ENCODE results near the gene CTTN.
A peak's percentile ranks its signal among the peaks of the same experiment; 100 is the strongest.
"Not testable (repeated sequence)": the region's sequence is repeated elsewhere in the genome, so short reads cannot be mapped to it uniquely, and the experiment has no call there.

The CTTN gene

GRCh38 chr11:70454197-70454767 is 56.0 kb downstream of the CTTN start:
- DNase-seq (ENCODE audit: low read depth in 2 of 2) = no peak

- DNase-seq (ENCODE audit: low read depth in 2 of 2) = not testable (repeated sequence)
Measured at GRCh38 chr11:70454811-70455210, 56.5 kb downstream of the CTTN start.

DNA sequence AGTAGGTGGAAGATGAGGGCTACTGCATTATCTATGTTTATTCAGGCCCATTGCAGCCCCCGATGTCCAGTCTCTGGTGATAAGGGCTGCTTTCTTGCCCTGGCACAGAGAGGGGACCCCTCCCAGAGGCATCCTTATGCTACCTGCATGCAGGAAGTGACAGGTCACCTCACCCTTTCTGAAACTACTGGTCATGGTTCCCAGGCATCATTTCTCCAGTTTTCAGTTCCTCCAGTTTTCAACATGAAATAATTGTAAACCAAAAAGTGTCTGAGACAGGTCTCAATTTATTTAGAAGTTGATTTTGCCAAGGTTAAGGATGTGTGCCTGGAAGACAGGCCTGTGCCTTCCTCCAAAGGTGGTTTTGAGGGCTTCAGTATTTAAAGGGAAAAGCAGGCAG is 57.0 kb downstream of the CTTN start:
- DNase-seq (ENCODE audit: low read depth in 2 of 2) = no peak

- no peak for DNase-seq (ENCODE audit: low read depth in 2 of 2)
Measured at GRCh38 chr11:70456921-70457532, 58.7 kb downstream of the CTTN start.

- DNase-seq (ENCODE audit: low read depth in 2 of 2) = no peak
Measured at GRCh38 chr11:70458736-70459135, 60.4 kb downstream of the CTTN start.

DNA sequence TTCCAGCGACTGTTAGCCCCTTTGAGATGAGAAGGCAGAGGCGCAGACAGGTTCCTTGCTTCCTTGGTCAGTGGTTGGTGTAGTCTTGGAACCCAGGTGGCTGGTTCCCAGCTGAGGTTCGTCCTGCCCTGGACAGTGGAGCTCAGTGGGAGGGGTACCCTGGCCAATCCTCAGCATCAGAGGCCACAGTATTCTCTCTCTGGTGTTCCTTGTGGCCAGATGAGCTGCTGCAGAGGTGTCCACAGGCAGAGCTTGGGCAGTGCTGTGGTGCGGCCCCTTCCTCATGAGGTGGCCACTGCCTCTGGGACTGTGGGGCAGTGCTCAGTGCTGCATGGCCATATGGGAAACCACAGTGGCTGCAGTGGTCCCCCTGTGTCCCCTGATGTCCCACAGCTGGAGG is 61.8 kb downstream of the CTTN start:
- no peak for DNase-seq (ENCODE audit: low read depth in 2 of 2)

- no peak for DNase-seq (ENCODE audit: low read depth in 2 of 2)
Measured at GRCh38 chr11:70460964-70461363, 62.6 kb downstream of the CTTN start.

DNA sequence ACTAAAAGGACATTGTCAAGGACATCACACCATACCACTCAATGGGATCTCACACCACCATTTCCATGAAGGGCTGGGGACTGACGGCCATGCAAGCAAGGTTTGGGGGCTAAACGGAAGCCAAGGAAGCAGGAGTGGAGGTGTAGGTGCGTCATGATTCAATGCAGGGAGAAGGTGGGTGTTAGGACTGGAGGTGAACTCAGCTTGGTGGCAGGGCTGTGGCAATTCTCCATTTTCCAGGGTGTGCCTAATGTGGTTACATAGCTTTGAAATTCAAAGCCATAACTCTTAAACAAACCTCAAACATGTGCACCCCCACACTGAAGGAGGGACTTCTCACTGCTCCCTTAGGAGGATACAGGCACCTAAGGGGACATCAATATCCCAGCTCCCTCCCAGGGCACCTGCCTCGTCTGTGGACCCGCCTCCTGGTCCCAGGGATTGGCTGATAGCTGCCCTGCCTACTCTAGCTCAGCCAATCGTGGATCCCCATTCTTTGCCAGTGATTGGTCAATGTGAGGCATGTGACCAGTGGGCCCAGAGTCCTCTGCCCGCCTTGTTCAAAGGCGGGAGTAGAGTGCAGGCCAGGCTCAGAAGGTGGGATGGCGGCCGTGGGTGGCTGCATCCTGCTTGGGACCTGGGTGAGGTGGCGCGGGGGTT is 64.6 kb downstream of the CTTN start:
- no peak for DNase-seq (ENCODE audit: low read depth in 2 of 2)

DNA sequence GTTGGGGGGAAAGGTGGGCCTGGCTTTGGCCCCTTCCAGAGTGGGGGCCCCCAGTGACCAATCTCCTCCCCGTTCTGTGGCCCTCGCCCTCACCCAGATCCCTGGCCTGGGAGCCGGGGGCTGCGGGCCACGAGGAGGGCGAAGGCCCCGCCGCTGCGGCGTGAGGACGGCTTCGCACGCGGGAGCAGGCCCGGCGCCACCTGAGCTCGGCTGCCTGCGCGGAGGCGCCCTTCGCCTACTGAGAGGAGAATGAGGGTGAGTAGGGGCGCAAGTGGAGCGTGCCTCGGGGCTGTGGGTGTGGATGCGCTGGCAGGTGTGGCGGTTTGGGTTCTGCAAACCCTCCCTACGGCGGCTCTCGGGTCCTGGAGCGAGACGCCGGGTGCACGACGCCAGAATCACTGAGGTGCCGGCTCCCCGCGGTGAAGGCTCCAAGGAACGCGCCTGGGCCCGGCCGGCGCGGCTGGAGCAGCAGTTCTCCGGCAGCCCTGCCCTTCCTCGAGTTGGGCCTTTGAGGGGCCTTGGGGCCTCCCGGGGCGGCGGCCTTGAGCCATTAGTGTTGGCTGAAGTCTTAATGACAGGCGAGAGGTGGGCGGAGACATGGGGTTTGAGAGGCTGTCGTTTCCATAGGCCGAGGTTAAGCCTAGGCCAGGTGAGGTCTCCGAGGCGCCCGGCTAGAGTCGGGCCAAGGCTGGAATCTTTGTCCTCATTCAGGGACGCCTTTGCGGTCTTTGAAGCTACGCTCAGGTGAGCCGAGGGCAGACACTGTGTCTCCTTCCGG is 65.3 kb downstream of the CTTN start:
- DNase-seq (ENCODE audit: low read depth in 2 of 2) = no peak

DNA sequence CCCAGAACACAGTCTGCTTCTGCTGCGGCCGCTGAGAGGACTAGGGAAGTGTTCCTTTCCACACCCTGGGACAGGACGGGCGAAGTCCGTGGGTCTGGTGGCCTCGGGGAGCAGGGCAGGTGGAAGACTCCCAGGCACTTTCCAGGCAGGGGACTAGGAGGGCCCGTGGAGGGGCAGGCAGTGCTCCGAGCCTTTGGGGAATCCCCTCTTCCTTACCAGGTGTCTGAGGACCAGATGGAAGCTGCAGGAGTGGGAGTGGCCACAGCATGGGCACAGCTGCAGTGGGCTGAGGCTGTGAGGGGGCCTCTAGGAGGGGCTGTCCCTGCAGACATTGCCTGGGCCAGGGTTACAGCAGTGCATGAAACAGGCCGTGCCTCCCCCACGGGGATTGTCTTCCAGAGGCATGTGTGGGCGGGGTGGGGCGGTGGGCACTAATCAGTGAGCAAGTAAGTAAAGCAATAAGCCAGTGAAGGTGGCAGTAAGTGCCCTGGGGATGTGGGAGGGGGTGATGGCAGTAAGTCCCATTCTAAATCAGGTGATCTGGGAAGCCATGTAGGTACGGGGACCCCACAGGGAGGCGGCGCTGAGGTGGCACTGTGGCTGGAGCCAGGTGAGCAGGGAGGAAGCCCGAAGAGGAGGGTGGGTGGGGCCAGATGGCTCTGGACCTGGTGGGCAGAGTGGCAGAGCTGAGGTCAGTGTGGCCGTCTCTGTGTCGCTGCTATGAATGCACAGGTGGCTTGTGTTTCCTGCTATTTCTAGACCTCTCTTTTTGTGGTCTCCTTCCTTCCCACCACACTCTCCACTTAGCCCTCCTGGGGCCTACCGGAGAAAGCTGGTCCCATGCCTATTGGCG is 66.4 kb downstream of the CTTN start:
- no peak for DNase-seq (ENCODE audit: low read depth in 2 of 2)

- DNase-seq (ENCODE audit: low read depth in 2 of 2) = no peak
Measured at GRCh38 chr11:70466154-70466553, 67.8 kb downstream of the CTTN start.

DNA sequence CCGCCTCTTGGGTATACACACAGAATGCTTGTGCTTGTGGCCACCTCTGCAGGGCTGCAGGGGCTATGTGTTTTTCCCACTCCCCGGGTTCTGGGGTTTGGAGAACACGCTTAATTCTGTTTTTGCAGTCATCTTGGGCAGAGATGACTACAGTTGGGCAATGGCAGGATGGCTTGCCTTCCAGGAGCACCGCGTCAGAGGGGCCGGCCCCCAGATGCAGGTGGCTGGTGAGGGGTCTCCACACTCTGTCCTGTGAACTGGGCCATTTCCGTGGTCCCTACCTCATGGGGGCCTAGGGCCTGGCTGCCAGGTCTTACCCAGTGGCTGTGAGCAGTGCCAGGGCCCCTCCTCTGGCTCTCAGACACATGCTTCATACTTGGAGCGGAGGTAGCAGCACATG is 68.3 kb downstream of the CTTN start:
- no peak for DNase-seq (ENCODE audit: low read depth in 2 of 2)

DNA sequence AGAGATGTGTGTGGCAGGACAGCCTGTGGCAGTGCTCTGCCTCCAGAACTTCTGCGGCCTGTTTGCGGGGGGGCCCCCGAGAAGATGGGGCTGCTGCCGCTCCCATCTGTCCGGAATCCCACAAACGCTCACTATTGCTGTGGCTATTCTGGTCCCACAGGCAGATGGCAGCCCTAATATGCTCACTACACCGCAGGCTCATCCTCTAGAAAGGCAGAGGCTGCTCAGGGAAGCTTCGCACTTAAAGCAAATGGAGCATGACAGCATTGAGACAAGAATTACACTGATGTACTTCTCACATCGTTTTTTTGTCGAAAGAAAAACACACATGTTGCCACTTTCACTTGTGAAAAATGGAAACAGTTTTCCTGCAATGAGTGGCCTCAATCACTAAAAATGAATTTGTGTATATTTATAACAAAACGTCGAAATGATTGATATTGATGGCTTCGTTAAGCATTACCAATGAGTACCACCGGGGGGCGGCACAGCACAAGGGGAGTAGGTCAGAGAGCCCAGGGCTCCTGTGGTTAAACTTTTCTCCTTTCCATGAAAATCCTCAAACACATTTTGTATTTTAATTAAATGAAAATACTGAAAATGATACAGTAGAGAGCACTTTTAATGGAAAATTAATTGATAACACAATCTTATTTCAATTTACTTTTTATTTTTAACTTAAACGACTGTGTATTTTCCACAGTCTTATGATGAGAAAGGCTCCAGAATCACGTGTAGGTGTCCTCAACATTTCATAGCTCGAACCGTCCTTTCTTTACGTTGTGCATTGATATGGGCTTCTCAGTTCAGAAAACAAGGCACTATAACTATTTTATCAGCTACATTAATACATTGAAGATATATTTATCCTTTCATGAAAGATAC is 69.1 kb downstream of the CTTN start:
- DNase-seq (ENCODE audit: low read depth in 2 of 2) = peak; percentile 40 to 72

GRCh38 chr11:70468256-70469195 is 70.2 kb downstream of the CTTN start:
- no peak for DNase-seq (ENCODE audit: low read depth in 2 of 2)

DNA sequence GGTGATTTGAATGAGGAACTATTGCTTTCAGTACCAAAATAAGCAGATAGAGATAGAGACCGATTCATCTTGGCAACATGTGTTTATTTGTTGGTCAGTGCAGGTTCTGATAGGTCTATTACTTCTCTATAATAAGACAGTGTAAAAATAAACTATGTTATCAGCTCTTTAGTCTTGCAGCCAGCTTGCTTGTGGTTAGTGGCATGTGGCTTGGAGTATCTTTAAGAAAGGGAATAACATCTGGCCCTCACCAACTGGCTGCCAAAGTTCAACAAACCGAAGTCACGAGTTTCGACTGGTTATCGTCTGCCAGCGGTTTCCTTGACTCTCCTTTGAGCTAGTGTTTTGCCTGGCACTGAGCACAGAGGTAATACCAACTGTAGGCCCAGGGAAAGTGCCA is 71.8 kb downstream of the CTTN start:
- no peak for DNase-seq (ENCODE audit: low read depth in 2 of 2)

DNA sequence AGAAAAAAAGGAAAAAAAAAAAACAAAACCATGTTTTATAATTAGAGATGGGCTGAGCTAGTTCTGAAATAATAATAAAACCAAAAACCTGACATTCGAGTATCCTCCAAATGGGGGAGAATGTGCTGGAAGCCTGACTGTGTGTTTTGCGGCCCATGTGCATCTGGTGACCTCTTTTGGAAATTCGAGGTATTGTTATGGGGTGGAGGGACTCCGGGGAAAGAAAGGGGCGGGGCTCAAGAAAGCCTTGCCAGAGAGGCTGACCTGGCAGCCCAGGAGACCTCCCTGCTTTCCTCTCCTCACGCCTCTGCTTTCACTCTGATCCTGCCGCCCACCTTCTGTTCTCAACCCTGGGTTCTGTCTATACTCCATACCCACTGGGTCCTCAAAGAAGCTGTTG is 72.9 kb downstream of the CTTN start:
- peak in 1 of 2 donors; percentile 9 for DNase-seq (ENCODE audit: low read depth in 2 of 2)

- DNase-seq (ENCODE audit: low read depth in 2 of 2) = no peak
Measured at GRCh38 chr11:70472240-70472639, 73.9 kb downstream of the CTTN start.

GRCh38 chr11:70473186-70473872 is 75.0 kb downstream of the CTTN start:
- DNase-seq (ENCODE audit: low read depth in 2 of 2) = no peak
